Mucosa of descending colon (tissue), 3 donors: ENCODE data around the gene PDE10A. TPM values are rescaled to one million over a fixed set of nuclear protein-coding genes. Genes with fewer than 3 reads are reported as not detected.
"Not testable (repeated sequence)": the region's sequence is repeated elsewhere in the genome, so short reads cannot be mapped to it uniquely, and the experiment has no call there.

ENCODE experiments used
- ATAC-seq: fragments of 200-7000 bp; cut with Tn5 transposase; one replicate; pipeline ENCODE4 v1.9.1; 2020; ENCODE audit warnings: mild to moderate bottlenecking, moderate library complexity
- DNase-seq, 3 donors: peaks; one replicate each; pipeline ENCODE4 v3.0.0-alpha.2; 2020
- H3K36me3 ChIP-seq: fragments of 200-600 bp; one replicate; pipeline ENCODE4 v1.8.0; 2021; ENCODE audit warnings: low read depth, mild to moderate bottlenecking
- H3K4me1 ChIP-seq: fragments of 200-600 bp; one replicate; pipeline ENCODE4 v1.8.0; 2021; ENCODE audit warnings: low read depth, mild to moderate bottlenecking
- H3K4me3 ChIP-seq: fragments of 200-600 bp; one replicate; pipeline ENCODE4 v1.8.0; 2021; ENCODE audit warnings: mild to moderate bottlenecking
- H3K9me3 ChIP-seq: fragments of 200-600 bp; one replicate; pipeline ENCODE4 v1.8.0; 2021; ENCODE audit warnings: mild to moderate bottlenecking
- CTCF ChIP-seq: fragments of 200-600 bp; IDR thresholded peaks from one replicate; pipeline ENCODE4 v1.8.0; 2022; ENCODE audit warnings: antibody characterized with exemption, mild to moderate bottlenecking
- intact Hi-C, 2 donors: fragments of 100-400 bp; cut with DNase I in 1 of 2; cut with micrococcal nuclease in 1 of 2; formaldehyde crosslinking; loops; one replicate each; pipeline versions ENCODE4 v1.11.0 to v1.11.1; 2022; cut with DNase I, micrococcal nuclease
- total RNA-seq, 3 donors: library from RNA; stranded (reverse); fragmentation: NEBNext Ultra II Directional in 2 of 3; extraction: Animal tissue kit (Norgen Biotek cat#: 25700) in 2 of 3; gene quantifications; one replicate each; pipeline versions ENCODE4 v1.2.1 to v1.2.4, GENCODE V29; 2021 to 2023
- donor health status: DM: no; HTN: no; CAD: no; lungs with moderate emphysema.
- donor health status: DM: no; HTN: no; CAD: no.
- donor health status: DM: no; HTN: yes; CAD: no.

PDE10A gene
- total RNA-seq, 3 donors from 2014 or later = 1.7 to 18.0 (median 1.7) TPM

GRCh38 chr6:165559632-165560031, 103.4 kb downstream of the PDE10A start:
- H3K9me3 ChIP-seq = no peaks in the 10 kb centered on the region
- H3K4me1 ChIP-seq = no peaks in the 10 kb centered on the region
- TF ChIP-seq CTCF = no peak
- DNase-seq (no peak), ATAC-seq (no peak)
- no peak overlapping the region for H3K4me3 ChIP-seq
- intact Hi-C loops = no loop called here
- H3K36me3 ChIP-seq = no peaks in the 10 kb centered on the region

GRCh38 chr6:165558097-165558496, 104.9 kb downstream of the PDE10A start:
- intact Hi-C loops, H3K4me1 ChIP-seq, H3K4me3 ChIP-seq: not testable (repeated sequence)

GRCh38 chr6:165557674-165558073, 105.4 kb downstream of the PDE10A start:
- H3K36me3 ChIP-seq = no peaks in the 10 kb centered on the region
- no peaks in the 10 kb centered on the region for H3K4me1 ChIP-seq
- ATAC-seq = no peak
- intact Hi-C loops = no loop called here
- DNase-seq = no peak
- H3K4me3 ChIP-seq = no peak overlapping the region
- H3K9me3 ChIP-seq = no peaks in the 10 kb centered on the region
- TF ChIP-seq CTCF = no peak

More at GRCh38 chr6:165558097-165558496, 104.9 kb downstream of the PDE10A start:
- not testable (repeated sequence) for H3K9me3 ChIP-seq, H3K36me3 ChIP-seq, ATAC-seq, DNase-seq

GRCh38 chr6:165556116-165556843, 106.8 kb downstream of the PDE10A start:
- Histone ChIP-seq H3K4me1 (no peaks in the 10 kb centered on the region), H3K9me3 (no peaks in the 10 kb centered on the region), H3K4me3 (no peak overlapping the region), H3K36me3 (no peaks in the 10 kb centered on the region)
- ATAC-seq (no peak), DNase-seq (no peak)
- TF ChIP-seq CTCF = no peak
- intact Hi-C loops = no loop called here

- DNase-seq, ATAC-seq, H3K4me3 ChIP-seq, H3K4me1 ChIP-seq, H3K9me3 ChIP-seq, intact Hi-C loops, H3K36me3 ChIP-seq: not testable (repeated sequence)
Observed at GRCh38 chr6:165554644-165555043, 108.4 kb downstream of the PDE10A start.

- intact Hi-C loops = no loop called here
- no peak for TF ChIP-seq CTCF
- no peak for ATAC-seq
- H3K4me3 ChIP-seq = no peak overlapping the region
- H3K36me3 ChIP-seq = no peaks in the 10 kb centered on the region
- no peaks in the 10 kb centered on the region for H3K4me1 ChIP-seq
- H3K9me3 ChIP-seq = no peaks in the 10 kb centered on the region
- DNase-seq = no peak
Observed at GRCh38 chr6:165552248-165552736, 110.7 kb downstream of the PDE10A start.
